Measurements from ENCODE around the gene PROSER2. TPM values are rescaled to one million over a fixed set of nuclear protein-coding genes. Genes with fewer than 3 reads are reported as not detected.
A peak's percentile ranks its signal among the peaks of the same experiment; 100 is the strongest.
"Not testable (repeated sequence)": the region's sequence is repeated elsewhere in the genome, so short reads cannot be mapped to it uniquely, and the experiment has no call there.

PROSER2 gene
- total and polyA plus RNA-seq, 5 experiments from 2014 or later: 0.31 to 0.93 (median 0.61) TPM; not detected in 1

- Mint-ChIP-seq H3K4me3 (peak overlapping the region in 1 of 10 donors; percentile 38), H3K36me3 (peaks cover 0 to 2% (median 0%) of the 10 kb centered on the region in 3 donors), H3K9me3 (no peaks in the 10 kb centered on the region), H3K27ac (peak overlapping the region in 1 of 10 donors; percentile 38), H3K4me1 (peaks cover 9 to 27% (median 18%) of the 10 kb centered on the region in 4 donors), H3K27me3 (peaks cover 5 to 57% (median 25%) of the 10 kb centered on the region in 5 donors)
- POLR2A ChIA-PET: no interaction called here
- ATAC-seq (no peak), DNase-seq (no peak)
These were observed 23.4 kb downstream of the PROSER2 start for GRCh38 chr10:11846542-11846941.

DNA sequence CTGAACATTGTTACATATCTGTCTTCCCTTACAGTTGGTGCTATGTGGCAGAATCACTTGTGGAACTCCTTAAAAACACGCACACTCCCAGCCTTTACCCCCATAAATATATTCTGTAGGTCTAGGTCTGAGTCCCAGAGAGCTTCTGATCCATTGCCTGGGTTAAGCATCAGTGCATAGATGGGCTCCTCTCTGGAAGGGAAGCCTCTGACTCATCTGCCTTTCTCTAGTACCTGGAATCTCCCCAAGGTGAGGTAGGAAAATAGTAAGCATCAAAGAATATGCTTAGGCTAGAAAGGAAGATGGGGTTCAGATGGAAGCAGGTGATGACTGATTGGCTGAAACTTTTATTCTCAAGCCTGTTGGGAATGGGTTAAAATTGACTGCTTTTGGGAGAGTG is 26.1 kb downstream of the PROSER2 start:
- POLR2A ChIA-PET: no interaction called here
- H3K9me3 Mint-ChIP-seq: no peaks in the 10 kb centered on the region
- DNase-seq (no peak), ATAC-seq (no peak)
- H3K36me3 Mint-ChIP-seq: peaks cover 0 to 3% (median 2%) of the 10 kb centered on the region in 3 donors
- peaks cover 4 to 52% (median 27%) of the 10 kb centered on the region in 5 donors for H3K27me3 Mint-ChIP-seq
- H3K4me3 Mint-ChIP-seq: no peak overlapping the region
- no peak overlapping the region for H3K27ac Mint-ChIP-seq
- H3K4me1 Mint-ChIP-seq: peaks cover 9 to 24% (median 17%) of the 10 kb centered on the region in 4 donors

GRCh38 chr10:11849911-11850310 is 26.8 kb downstream of the PROSER2 start:
- DNase-seq: no peak
- ATAC-seq: no peak

DNA sequence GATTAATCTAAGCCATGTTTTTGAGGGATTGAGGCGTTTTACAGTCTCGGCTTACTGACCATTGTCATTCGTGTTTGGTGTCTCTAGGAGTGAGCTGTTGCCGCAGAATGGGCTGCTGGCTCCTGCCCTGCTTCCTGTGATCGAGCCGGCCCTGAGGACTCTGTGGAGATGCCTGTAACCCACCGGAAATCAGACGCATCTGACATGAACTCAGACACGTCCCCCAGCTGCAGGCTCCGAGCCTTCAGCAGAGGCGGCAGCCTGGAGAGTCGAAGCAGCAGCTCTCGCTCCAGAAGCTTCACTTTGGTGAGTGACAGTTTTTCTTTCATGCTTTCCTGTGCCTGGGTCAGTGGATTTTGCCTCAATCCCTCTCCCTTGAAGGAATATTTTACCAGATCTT is 28.8 kb downstream of the PROSER2 start:
- Mint-ChIP-seq H3K4me3 (no peak overlapping the region), H3K4me1 (peaks cover 0 to 3% (median 1%) of the 10 kb centered on the region in 4 donors), H3K36me3 (peaks cover 0 to 3% (median 2%) of the 10 kb centered on the region in 3 donors), H3K9me3 (no peaks in the 10 kb centered on the region), H3K27ac (no peak overlapping the region), H3K27me3 (peaks cover 0 to 32% (median 17%) of the 10 kb centered on the region in 5 donors)
- no peak for ATAC-seq
- POLR2A ChIA-PET: no interaction called here
- no peak for DNase-seq

More at GRCh38 chr10:11849911-11850310, 26.8 kb downstream of the PROSER2 start:
- Mint-ChIP-seq H3K27me3 (peaks cover 3 to 47% (median 24%) of the 10 kb centered on the region in 5 donors), H3K4me3 (no peak overlapping the region), H3K9me3 (no peaks in the 10 kb centered on the region), H3K27ac (peak overlapping the region in 1 of 10 donors; percentile 3), H3K36me3 (peaks cover 0 to 3% (median 2%) of the 10 kb centered on the region in 3 donors), H3K4me1 (peaks cover 9 to 17% (median 14%) of the 10 kb centered on the region in 4 donors)
- POLR2A ChIA-PET: no interaction called here

DNA sequence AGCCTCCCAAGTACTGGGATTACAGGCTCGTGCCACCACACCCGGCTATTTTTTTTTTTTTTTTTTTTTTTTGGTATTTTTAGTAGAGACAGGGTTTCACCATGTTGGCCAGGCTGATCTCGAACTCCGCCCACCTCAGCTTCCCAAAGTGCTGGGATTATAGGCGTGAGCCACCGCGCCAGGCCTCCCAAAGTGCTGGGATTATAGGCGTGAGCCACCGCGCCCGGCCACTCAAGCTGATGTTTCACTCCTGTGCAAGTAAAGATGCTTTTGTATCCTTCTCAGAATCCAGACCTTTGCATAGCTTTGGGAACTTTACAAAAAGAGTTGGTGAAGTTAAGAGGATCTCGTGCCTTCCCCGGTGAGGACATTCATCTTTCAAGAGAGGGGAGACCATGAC is 29.5 kb downstream of the PROSER2 start:
- H3K27ac Mint-ChIP-seq, H3K9me3 Mint-ChIP-seq, DNase-seq, H3K36me3 Mint-ChIP-seq, H3K4me3 Mint-ChIP-seq, ATAC-seq, H3K4me1 Mint-ChIP-seq, POLR2A ChIA-PET: not testable (repeated sequence)
- peaks cover 0 to 25% (median 11%) of the 10 kb centered on the region in 5 donors for H3K27me3 Mint-ChIP-seq

GRCh38 chr10:11853468-11853867 is 30.3 kb downstream of the PROSER2 start:
- no peak overlapping the region for H3K27ac Mint-ChIP-seq
- H3K4me3 Mint-ChIP-seq: no peak overlapping the region
- no peaks in the 10 kb centered on the region for H3K4me1 Mint-ChIP-seq
- POLR2A ChIA-PET: no interaction called here
- DNase-seq: no peak
- no peaks in the 10 kb centered on the region for H3K9me3 Mint-ChIP-seq
- peaks cover 0 to 3% (median 2%) of the 10 kb centered on the region in 3 donors for H3K36me3 Mint-ChIP-seq
- no peak for ATAC-seq
- H3K27me3 Mint-ChIP-seq: peaks cover 0 to 16% (median 5%) of the 10 kb centered on the region in 5 donors

GRCh38 chr10:11854301-11854700 is 31.1 kb downstream of the PROSER2 start:
- peaks cover 0 to 10% (median 3%) of the 10 kb centered on the region in 5 donors for H3K27me3 Mint-ChIP-seq
- POLR2A ChIA-PET: no interaction called here
- DNase-seq: no peak
- H3K36me3 Mint-ChIP-seq: peaks cover 0 to 3% (median 0%) of the 10 kb centered on the region in 3 donors
- H3K9me3 Mint-ChIP-seq: no peaks in the 10 kb centered on the region
- no peak for ATAC-seq
- no peaks in the 10 kb centered on the region for H3K4me1 Mint-ChIP-seq
- H3K4me3 Mint-ChIP-seq: no peak overlapping the region
- H3K27ac Mint-ChIP-seq: peak overlapping the region in 2 of 10 donors; percentile 42 to 79

GRCh38 chr10:11856089-11856488 is 32.9 kb downstream of the PROSER2 start:
- POLR2A ChIA-PET: no interaction called here
- no peak overlapping the region for H3K4me3 Mint-ChIP-seq

DNA sequence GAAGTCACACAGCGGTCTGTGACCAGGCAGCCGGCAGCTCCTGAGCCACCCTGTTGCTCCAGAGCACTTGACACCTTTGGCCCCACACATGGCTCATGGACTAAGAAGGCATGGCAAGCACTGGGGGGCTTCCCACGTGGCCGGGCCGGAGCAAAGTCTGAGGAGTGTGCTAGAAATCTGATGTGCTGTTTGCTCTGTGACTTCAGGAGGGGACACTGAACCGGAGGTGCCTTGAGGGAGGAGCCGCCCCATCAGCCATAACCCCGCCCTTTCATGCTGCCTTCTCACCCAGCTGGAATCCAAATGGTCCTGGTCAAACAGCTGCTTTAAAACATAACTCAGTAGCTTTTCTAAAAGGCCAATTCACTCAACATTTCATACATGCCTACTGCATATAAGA is 33.5 kb downstream of the PROSER2 start:
- peaks cover 0 to 4% (median 0%) of the 10 kb centered on the region in 5 donors for H3K27me3 Mint-ChIP-seq
- peaks cover 0 to 3% (median 0%) of the 10 kb centered on the region in 3 donors for H3K36me3 Mint-ChIP-seq
- H3K4me1 Mint-ChIP-seq: peaks cover 0 to 7% (median 2%) of the 10 kb centered on the region in 4 donors
- POLR2A ChIA-PET: no interaction called here
- no peak overlapping the region for H3K27ac Mint-ChIP-seq
- no peaks in the 10 kb centered on the region for H3K9me3 Mint-ChIP-seq
- H3K4me3 Mint-ChIP-seq: no peak overlapping the region
- ATAC-seq: no peak
- DNase-seq: no peak

More at GRCh38 chr10:11856089-11856488, 32.9 kb downstream of the PROSER2 start:
- H3K9me3 Mint-ChIP-seq: no peaks in the 10 kb centered on the region
- peaks cover 0 to 1% (median 0%) of the 10 kb centered on the region in 4 donors for H3K4me1 Mint-ChIP-seq
- peaks cover 0 to 3% (median 0%) of the 10 kb centered on the region in 5 donors for H3K27me3 Mint-ChIP-seq
- H3K27ac Mint-ChIP-seq: peak overlapping the region in 1 of 10 donors; percentile 34
- peaks cover 0 to 3% (median 0%) of the 10 kb centered on the region in 3 donors for H3K36me3 Mint-ChIP-seq
- no peak for ATAC-seq
- no peak for DNase-seq

- Mint-ChIP-seq H3K27me3 (peaks cover 0 to 4% (median 0%) of the 10 kb centered on the region in 5 donors), H3K9me3 (no peaks in the 10 kb centered on the region), H3K36me3 (peaks cover 0 to 3% (median 0%) of the 10 kb centered on the region in 3 donors), H3K4me1 (peaks cover under 1 to 13% (median 10%) of the 10 kb centered on the region in 4 donors), H3K27ac (no peak overlapping the region), H3K4me3 (no peak overlapping the region)
- DNase-seq: no peak
- POLR2A ChIA-PET: no interaction called here
- no peak for ATAC-seq
These were observed 34.9 kb downstream of the PROSER2 start for GRCh38 chr10:11858093-11858492.

DNA sequence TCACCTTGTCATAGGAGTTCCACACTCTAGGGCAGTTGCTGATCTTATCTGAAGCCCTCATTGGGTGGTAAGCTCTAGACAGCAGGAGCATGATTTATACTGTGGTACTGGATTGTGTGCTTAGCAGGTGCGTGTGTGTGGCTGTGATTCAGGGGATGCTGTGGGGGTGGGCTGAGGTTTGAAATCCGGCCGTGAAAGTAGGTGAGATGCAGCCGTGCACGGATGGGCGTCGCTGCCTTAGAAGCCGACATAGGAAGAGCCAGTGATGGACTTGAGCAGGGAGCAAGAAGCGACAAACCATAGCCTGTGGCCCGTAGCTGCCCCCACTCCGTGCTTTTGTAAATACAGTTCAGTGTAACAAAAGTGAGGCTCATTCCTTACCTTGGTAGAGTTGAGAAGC is 38.2 kb downstream of the PROSER2 start:
- no peak for DNase-seq
- peaks cover 0 to 4% (median 0%) of the 10 kb centered on the region in 5 donors for H3K27me3 Mint-ChIP-seq
- POLR2A ChIA-PET: no interaction called here
- no peak for ATAC-seq
- H3K27ac Mint-ChIP-seq: peak overlapping the region in 4 of 10 donors; percentile 18 to 84 (median 52)
- H3K9me3 Mint-ChIP-seq: no peaks in the 10 kb centered on the region
- H3K4me1 Mint-ChIP-seq: peaks cover 11 to 28% (median 23%) of the 10 kb centered on the region in 4 donors
- H3K36me3 Mint-ChIP-seq: peaks cover 0 to 1% (median 0%) of the 10 kb centered on the region in 3 donors
- no peak overlapping the region for H3K4me3 Mint-ChIP-seq

DNA sequence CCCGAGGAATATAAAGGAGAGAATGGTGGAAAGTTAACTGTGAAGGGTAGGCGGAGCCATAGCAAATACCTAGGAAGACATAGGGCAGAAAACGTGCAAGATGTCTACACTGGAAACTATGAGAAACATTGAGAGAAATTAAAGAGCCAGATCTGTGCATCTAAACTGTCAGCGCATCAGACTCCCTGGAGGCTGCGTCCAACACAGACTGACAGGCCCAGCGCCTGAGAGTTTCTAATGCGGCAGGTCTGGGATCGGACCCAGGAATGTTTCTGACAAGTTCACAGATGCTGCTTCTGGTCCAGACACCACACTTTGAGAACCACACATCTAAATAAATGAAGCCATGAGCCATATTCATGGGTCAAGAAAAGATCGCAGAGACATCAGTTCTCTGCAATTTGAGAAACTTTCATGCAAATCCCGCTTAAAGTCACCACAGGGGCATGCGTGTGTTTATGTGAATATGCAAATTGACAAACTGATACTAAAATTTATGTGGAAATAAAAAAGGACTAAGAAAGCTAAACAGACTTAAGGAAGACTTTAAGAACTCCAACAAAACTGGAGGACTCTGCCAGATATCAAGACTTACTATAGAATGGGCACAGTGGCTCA is 38.8 kb downstream of the PROSER2 start:
- no peaks in the 10 kb centered on the region for H3K9me3 Mint-ChIP-seq
- H3K27me3 Mint-ChIP-seq: peaks cover 0 to 4% (median 0%) of the 10 kb centered on the region in 5 donors
- POLR2A ChIA-PET: no interaction called here
- DNase-seq (no peak), ATAC-seq (no peak)
- peaks cover 11 to 28% (median 23%) of the 10 kb centered on the region in 4 donors for H3K4me1 Mint-ChIP-seq
- peaks cover 0 to 1% (median 0%) of the 10 kb centered on the region in 3 donors for H3K36me3 Mint-ChIP-seq
- no peak overlapping the region for H3K4me3 Mint-ChIP-seq
- peak overlapping the region in 4 of 10 donors; percentile 16 to 94 (median 86) for H3K27ac Mint-ChIP-seq

- peaks cover 0 to 1% (median 0%) of the 10 kb centered on the region in 3 donors for H3K36me3 Mint-ChIP-seq
- H3K27ac Mint-ChIP-seq: peak overlapping the region; percentile 44 to 94 (median 89)
- DNase-seq (peak in 8 of 10 donors; percentile 18 to 76 (median 48)), ATAC-seq (peak; percentile 94 to 96)
- peak overlapping the region; percentile 67 to 90 (median 80) for H3K4me3 Mint-ChIP-seq
- peaks cover 0 to 2% (median 0%) of the 10 kb centered on the region in 5 donors for H3K27me3 Mint-ChIP-seq
- H3K9me3 Mint-ChIP-seq: no peaks in the 10 kb centered on the region
- peaks cover 11 to 28% (median 23%) of the 10 kb centered on the region in 4 donors for H3K4me1 Mint-ChIP-seq
- POLR2A ChIA-PET: interaction anchor here (0.7 kb wide), 1 partner anchor 179 kb away, joined by 4 read pairs; no protein-coding TSS in a partner anchor
These were observed 40.4 kb downstream of the PROSER2 start for GRCh38 chr10:11863353-11864109.
